GM19328 (cell line): ENCODE data around the gene CAMK1D.

Experiments
- ATAC-seq: cut with Tn5 transposase; IDR thresholded peaks from one replicate; pipeline ENCODE4 v1.9.1; 2021; ENCODE audit warnings: mild to moderate bottlenecking, moderate library complexity; ENCODE audit not compliant: unreplicated experiment

CAMK1D gene

GRCh38 chr10:12780634-12781601 lies 431.6 kb downstream of the CAMK1D start:
- ATAC-seq = no peak

GRCh38 chr10:12781976-12782375 lies 432.6 kb downstream of the CAMK1D start:
- ATAC-seq = no peak

- ATAC-seq = no peak
Observed at GRCh38 chr10:12782537-12782936, 433.2 kb downstream of the CAMK1D start.

GRCh38 chr10:12783293-12783692 lies 433.9 kb downstream of the CAMK1D start:
- no peak for ATAC-seq

- no peak for ATAC-seq
Observed at GRCh38 chr10:12784646-12785045, 435.3 kb downstream of the CAMK1D start.

- no peak for ATAC-seq
Observed at GRCh38 chr10:12785415-12785831, 436.1 kb downstream of the CAMK1D start.

- no peak for ATAC-seq
Observed at GRCh38 chr10:12787297-12787696, 437.9 kb downstream of the CAMK1D start.

- no peak for ATAC-seq
Observed at GRCh38 chr10:12788277-12788676, 438.9 kb downstream of the CAMK1D start.

- ATAC-seq = no peak
Observed at GRCh38 chr10:12790270-12790669, 440.9 kb downstream of the CAMK1D start.

- ATAC-seq = no peak
Observed at GRCh38 chr10:12791728-12792127, 442.4 kb downstream of the CAMK1D start.

- ATAC-seq = no peak
Observed at GRCh38 chr10:12792889-12793556, 443.7 kb downstream of the CAMK1D start.

- no peak for ATAC-seq
Observed at GRCh38 chr10:12795315-12796110, 446.2 kb downstream of the CAMK1D start.

- no peak for ATAC-seq
Observed at GRCh38 chr10:12796401-12797160, 447.2 kb downstream of the CAMK1D start.

- no peak for ATAC-seq
Observed at GRCh38 chr10:12797471-12798262, 448.3 kb downstream of the CAMK1D start.

GRCh38 chr10:12799144-12799543 lies 449.8 kb downstream of the CAMK1D start:
- ATAC-seq = no peak

GRCh38 chr10:12799714-12800113 lies 450.4 kb downstream of the CAMK1D start:
- ATAC-seq = no peak

GRCh38 chr10:12800302-12800701 lies 451.0 kb downstream of the CAMK1D start:
- no peak for ATAC-seq

- ATAC-seq = no peak
Observed at GRCh38 chr10:12801214-12802087, 452.1 kb downstream of the CAMK1D start.

GRCh38 chr10:12803776-12804175 lies 454.4 kb downstream of the CAMK1D start:
- no peak for ATAC-seq
